HCT116 (cell line): Measurements from ENCODE around the gene MED13L. TPM values are rescaled to one million over a fixed set of nuclear protein-coding genes. Genes with fewer than 3 reads are reported as not detected.

Source experiments
- ATAC-seq: fragments of 200-7000 bp; cut with Tn5 transposase; 2 replicates; pipeline ENCODE4 v1.9.1; 2020; ENCODE audit warnings: mild to moderate bottlenecking, moderate library complexity
- BruUV-seq: library from RNA; stranded (reverse); fragments of 400-500 nt; replicated peaks from 2 replicates; lab custom pipeline; 2021; lab: Mats Ljungman, UMichigan
- CTCF ChIA-PET: fragments of 300-600 bp; sonication (Branson Sonifier 250); formaldehyde crosslinking; loops from one replicate; lab custom pipeline; 2021; ENCODE audit warnings: antibody characterized with exemption; lab: Charles Lee
- POLR2A ChIA-PET: fragments of 300-600, 350-600 bp; sonication (Branson Sonifier 250); formaldehyde crosslinking; loops from one replicate; lab custom pipeline; 2021; ENCODE audit warnings: antibody characterized with exemption; lab: Charles Lee
- RAD21 ChIA-PET, 2 experiments: fragments of 300-600 bp; sonication (Branson Sonifier 250); formaldehyde crosslinking; loops; one replicate each; lab custom pipeline; 2023; ENCODE audit warnings: low total read pairs in 2 of 2; ENCODE audit not compliant: uncharacterized antibody in 2 of 2, unreplicated experiment in 2 of 2, low non-redundant PET in 1 of 2; lab: Charles Lee
- DNase-seq: peaks from one replicate; pipeline ENCODE4 v3.0.0-alpha.2; 2010; ENCODE audit warnings: low read depth, low spot score
- H2AFZ ChIP-seq: fragments of 200-600 bp; shearing (Covaris generic), sonication (generic); 2 replicates; pipeline ENCODE4 v1.6.1; 2017; ENCODE audit warnings: low read depth, mixed run types, mixed read lengths, antibody characterized with exemption, low read length; ENCODE audit not compliant: poor library complexity, severe bottlenecking
- H3K27ac ChIP-seq: 2 replicates; pipeline ENCODE4 v1.5.1; 2012; ENCODE audit warnings: low read depth, low read length
- H3K27me3 ChIP-seq: fragments of 200-600 bp; sonication (generic); 2 replicates; pipeline ENCODE4 v1.6.1; 2016; ENCODE audit warnings: mixed run types, low read length, mixed read lengths; ENCODE audit not compliant: insufficient read depth
- H3K36me3 ChIP-seq, 2 experiments: fragments of 200-500 bp in 1 of 2; fragments of 200-600 bp in 1 of 2; sonication (Bioruptor generic) in 1 of 2; sonication (generic) in 1 of 2; 2 replicates each; pipeline versions ENCODE4 v1.5.1 to v1.6.1; 2014 to 2016; ENCODE audit warnings: low read length in 2 of 2, inconsistent platforms in 1 of 2, mixed read lengths in 1 of 2, mixed run types in 1 of 2; ENCODE audit not compliant: insufficient read depth in 2 of 2, control insufficient read depth in 1 of 2
- H3K4me1 ChIP-seq, 2 experiments: fragments of 200-600 bp in 1 of 2; sonication (generic) in 1 of 2; 2 replicates each; pipeline versions ENCODE4 v1.5.1 to v1.6.1; 2012 to 2017; ENCODE audit warnings: low read length in 2 of 2, inconsistent platforms in 1 of 2, mild to moderate bottlenecking in 1 of 2, mixed read lengths in 1 of 2, mixed run types in 1 of 2, moderate library complexity in 1 of 2; ENCODE audit not compliant: insufficient read depth in 2 of 2, control insufficient read depth in 1 of 2
- H3K4me2 ChIP-seq: fragments of 200-600 bp; sonication (generic); 2 replicates; pipeline ENCODE4 v1.6.1; 2017; ENCODE audit warnings: mixed run types, low read length, mixed read lengths
- H3K4me3 ChIP-seq, 2 experiments: fragments of 200-600 bp in 1 of 2; sonication (generic) in 1 of 2; replicated peaks in 1 of 2; 2 replicates each; pipeline ENCODE4 v1.5.1; 2011 to 2016; ENCODE audit warnings: low read length in 2 of 2, control low read depth in 1 of 2, low read depth in 1 of 2, mild to moderate bottlenecking in 1 of 2, mixed read lengths in 1 of 2, mixed run types in 1 of 2
- H3K79me2 ChIP-seq: fragments of 200-600 bp; sonication (generic); 2 replicates; pipeline ENCODE4 v1.6.1; 2017; ENCODE audit warnings: mild to moderate bottlenecking, mixed run types, low read length, moderate library complexity, mixed read lengths; ENCODE audit not compliant: insufficient read depth
- H3K9ac ChIP-seq: fragments of 200-600 bp; sonication (generic); 2 replicates; pipeline ENCODE4 v1.6.1; 2016; ENCODE audit warnings: low read length, mixed read lengths
- H3K9me2 ChIP-seq: fragments of 200-600 bp; sonication (generic), shearing (Covaris generic); 2 replicates; pipeline ENCODE4 v1.6.1; 2017; ENCODE audit warnings: mixed run types, mild to moderate bottlenecking, moderate library complexity; ENCODE audit not compliant: insufficient read depth
- H3K9me3 ChIP-seq, 2 experiments: fragments of 200-500 bp in 1 of 2; fragments of 200-600 bp in 1 of 2; sonication (Bioruptor generic) in 1 of 2; sonication (generic) in 1 of 2; 2 replicates each; pipeline ENCODE4 v1.6.1; 2014 to 2017; ENCODE audit warnings: low read length in 2 of 2, mixed read lengths in 2 of 2, inconsistent platforms in 1 of 2, low read depth in 1 of 2, mild to moderate bottlenecking in 1 of 2, mixed run types in 1 of 2, moderate library complexity in 1 of 2; ENCODE audit not compliant: control insufficient read depth in 1 of 2, insufficient read depth in 1 of 2
- H4K20me1 ChIP-seq: fragments of 200-600 bp; sonication (generic), shearing (Covaris generic); 2 replicates; pipeline ENCODE4 v1.6.1; 2017; ENCODE audit warnings: mixed run types, mild to moderate bottlenecking, moderate library complexity; ENCODE audit not compliant: insufficient read depth
- ATF3 ChIP-seq: IDR thresholded peaks from 2 replicates; pipeline ENCODE4 v1.6.1; 2012
- ELF1 ChIP-seq: IDR thresholded peaks from 2 replicates; pipeline ENCODE4 v1.6.1; 2012; ENCODE audit warnings: low read depth, borderline replicate concordance
- JUND ChIP-seq: IDR thresholded peaks from 2 replicates; pipeline ENCODE4 v1.6.1; 2012
- POLR2A ChIP-seq: IDR thresholded peaks from 2 replicates; pipeline ENCODE4 v1.7.0; 2011; ENCODE audit warnings: borderline replicate concordance; ENCODE audit not compliant: insufficient read depth, insufficient read length; ENCODE audit errors: extremely low read depth
- POLR2AphosphoS5 ChIP-seq: IDR thresholded peaks from 2 replicates; pipeline ENCODE4 v1.6.1; 2011; ENCODE audit warnings: mild to moderate bottlenecking, low read depth, low read length, moderate library complexity
- RAD21 ChIP-seq: IDR thresholded peaks from 2 replicates; pipeline ENCODE4 v1.6.1; 2012; ENCODE audit warnings: low read depth, mild to moderate bottlenecking
- REST ChIP-seq: IDR thresholded peaks from 2 replicates; pipeline ENCODE4 v1.6.1; 2012; ENCODE audit warnings: low read depth
- SP1 ChIP-seq: IDR thresholded peaks from 2 replicates; pipeline ENCODE4 v1.6.1; 2012; ENCODE audit warnings: low read depth
- TCF7L2 ChIP-seq: IDR thresholded peaks from 2 replicates; pipeline ENCODE4 v1.7.0; 2011; ENCODE audit warnings: borderline replicate concordance, inconsistent platforms; ENCODE audit not compliant: insufficient read depth, insufficient read length; ENCODE audit errors: extremely low read depth
- YY1 ChIP-seq: IDR thresholded peaks from 2 replicates; pipeline ENCODE4 v1.6.1; 2011; ENCODE audit warnings: low read length, low read depth, moderate library complexity, mild to moderate bottlenecking; ENCODE audit not compliant: insufficient replicate concordance; ENCODE audit errors: extremely low read depth
- ZFX ChIP-seq: fragments of 450-650 bp; IDR thresholded peaks from 2 replicates; pipeline ENCODE4 v1.6.1; 2017
- ZNF274 ChIP-seq: fragments of 200-500 bp; sonication (Bioruptor generic); IDR thresholded peaks from 2 replicates; pipeline ENCODE4 v1.6.1; 2014; ENCODE audit warnings: mild to moderate bottlenecking, low read depth, low read length, inconsistent platforms
- intact Hi-C: fragments of 100-400 bp; cut with micrococcal nuclease; formaldehyde crosslinking; loops from 2 replicates; pipeline ENCODE4 v1.10.0; 2022
- total RNA-seq: library from RNA; stranded (reverse); gene quantifications from one replicate; pipeline ENCODE4 v1.2.1, GENCODE V29; 2021; ENCODE audit not compliant: unreplicated experiment
- TF ChIP-seq, protein P1 (sequence below): IDR thresholded peaks from 2 replicates; pipeline ENCODE4 v1.6.1; 2011; ENCODE audit warnings: mild to moderate bottlenecking, low read length, moderate library complexity; ENCODE audit not compliant: insufficient replicate concordance; ENCODE audit errors: extremely low read depth
- TF ChIP-seq, protein P2 (sequence below), 3 experiments: fragments of 200-600 bp in 1 of 3; sonication (generic) in 1 of 3; IDR thresholded peaks in 2 of 3; conservative IDR thresholded peaks in 1 of 3; 2 replicates each; pipeline ENCODE4 v1.5.1; 2012 to 2017; ENCODE audit warnings: low read depth in 2 of 3, low read length in 2 of 3, antibody characterized with exemption in 1 of 3, borderline replicate concordance in 1 of 3, control low read depth in 1 of 3, mild to moderate bottlenecking in 1 of 3, mixed read lengths in 1 of 3, mixed run types in 1 of 3, moderate library complexity in 1 of 3; ENCODE audit not compliant: insufficient read depth in 1 of 3

The MED13L gene
- total RNA-seq, 1 experiment from 2014 or later, result 176 TPM

DNA sequence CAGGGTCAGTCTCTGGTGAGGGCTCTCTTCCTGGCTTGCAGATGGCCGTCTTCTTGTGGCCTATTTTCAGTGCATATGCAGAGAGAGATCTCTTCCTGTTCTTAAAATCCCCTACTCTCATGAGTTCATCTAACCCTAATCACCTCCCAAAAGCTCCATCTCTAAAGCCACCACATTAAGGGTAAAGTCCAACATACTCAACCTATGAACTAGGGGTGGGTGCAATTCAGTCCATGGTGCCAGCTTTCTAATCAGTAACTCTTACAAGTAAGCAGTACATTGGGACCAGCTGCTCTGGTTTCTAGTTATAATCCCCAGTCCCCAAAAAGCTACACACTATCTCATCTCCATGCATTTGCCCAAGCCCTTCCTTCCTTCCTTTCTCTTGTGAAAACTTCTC, 365.1 kb downstream of the MED13L start (continued):
- TF ChIP-seq YY1 (no peak), POLR2A (no peak), ZFX (no peak), POLR2AphosphoS5 (no peak)
- TF ChIP-seq, protein P1, sequence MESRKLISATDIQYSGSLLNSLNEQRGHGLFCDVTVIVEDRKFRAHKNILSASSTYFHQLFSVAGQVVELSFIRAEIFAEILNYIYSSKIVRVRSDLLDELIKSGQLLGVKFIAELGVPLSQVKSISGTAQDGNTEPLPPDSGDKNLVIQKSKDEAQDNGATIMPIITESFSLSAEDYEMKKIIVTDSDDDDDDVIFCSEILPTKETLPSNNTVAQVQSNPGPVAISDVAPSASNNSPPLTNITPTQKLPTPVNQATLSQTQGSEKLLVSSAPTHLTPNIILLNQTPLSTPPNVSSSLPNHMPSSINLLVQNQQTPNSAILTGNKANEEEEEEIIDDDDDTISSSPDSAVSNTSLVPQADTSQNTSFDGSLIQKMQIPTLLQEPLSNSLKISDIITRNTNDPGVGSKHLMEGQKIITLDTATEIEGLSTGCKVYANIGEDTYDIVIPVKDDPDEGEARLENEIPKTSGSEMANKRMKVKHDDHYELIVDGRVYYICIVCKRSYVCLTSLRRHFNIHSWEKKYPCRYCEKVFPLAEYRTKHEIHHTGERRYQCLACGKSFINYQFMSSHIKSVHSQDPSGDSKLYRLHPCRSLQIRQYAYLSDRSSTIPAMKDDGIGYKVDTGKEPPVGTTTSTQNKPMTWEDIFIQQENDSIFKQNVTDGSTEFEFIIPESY, result no peak

DNA sequence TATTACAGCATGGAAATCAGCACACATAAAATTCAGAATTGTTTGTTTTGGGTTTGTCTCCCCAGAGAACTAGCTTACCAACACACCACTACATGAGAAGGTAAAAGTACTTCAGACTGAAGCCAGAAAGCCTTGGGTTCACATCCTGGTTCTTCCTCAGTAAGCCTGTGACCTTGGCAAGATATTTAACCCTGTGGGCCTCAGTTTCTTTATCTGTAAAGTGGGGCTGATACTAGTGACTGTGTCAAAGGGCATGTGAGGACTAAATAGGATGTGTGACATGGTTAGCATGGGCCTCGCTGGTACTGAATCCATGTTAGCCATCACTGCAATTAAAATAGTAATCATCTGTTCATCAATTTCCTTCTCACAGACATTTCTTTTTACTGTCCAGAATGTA, 366.1 kb downstream of the MED13L start:
- H3K4me2 ChIP-seq, result no peak overlapping the region
- H3K79me2 ChIP-seq, result no peaks in the 10 kb centered on the region
- CTCF ChIA-PET, result no interaction called here
- BruUV-seq, result no TSS peak
- intact Hi-C loops, result no loop called here
- H4K20me1 ChIP-seq, result no peaks in the 10 kb centered on the region
- H3K36me3 ChIP-seq, result no peaks in the 10 kb centered on the region
- H3K27ac ChIP-seq, result no peak overlapping the region
- RAD21 ChIA-PET, result no interaction called here
- ATAC-seq (no peak), DNase-seq (no peak)
- TF ChIP-seq RAD21 (no peak), REST (no peak), SP1 (no peak), JUND (no peak), ZNF274 (no peak), ATF3 (no peak), TCF7L2 (no peak), ELF1 (no peak)
- TF ChIP-seq, protein P2, sequence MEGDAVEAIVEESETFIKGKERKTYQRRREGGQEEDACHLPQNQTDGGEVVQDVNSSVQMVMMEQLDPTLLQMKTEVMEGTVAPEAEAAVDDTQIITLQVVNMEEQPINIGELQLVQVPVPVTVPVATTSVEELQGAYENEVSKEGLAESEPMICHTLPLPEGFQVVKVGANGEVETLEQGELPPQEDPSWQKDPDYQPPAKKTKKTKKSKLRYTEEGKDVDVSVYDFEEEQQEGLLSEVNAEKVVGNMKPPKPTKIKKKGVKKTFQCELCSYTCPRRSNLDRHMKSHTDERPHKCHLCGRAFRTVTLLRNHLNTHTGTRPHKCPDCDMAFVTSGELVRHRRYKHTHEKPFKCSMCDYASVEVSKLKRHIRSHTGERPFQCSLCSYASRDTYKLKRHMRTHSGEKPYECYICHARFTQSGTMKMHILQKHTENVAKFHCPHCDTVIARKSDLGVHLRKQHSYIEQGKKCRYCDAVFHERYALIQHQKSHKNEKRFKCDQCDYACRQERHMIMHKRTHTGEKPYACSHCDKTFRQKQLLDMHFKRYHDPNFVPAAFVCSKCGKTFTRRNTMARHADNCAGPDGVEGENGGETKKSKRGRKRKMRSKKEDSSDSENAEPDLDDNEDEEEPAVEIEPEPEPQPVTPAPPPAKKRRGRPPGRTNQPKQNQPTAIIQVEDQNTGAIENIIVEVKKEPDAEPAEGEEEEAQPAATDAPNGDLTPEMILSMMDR (IDR thresholded peaks at IDR 0.05 in 2 of 3, conservative IDR thresholded peaks at IDR 0.05 in 1 of 3; ENCODE audit: borderline replicate concordance in 1 of 3, insufficient read depth in 1 of 3, low read depth in 2 of 3, low read length in 2 of 3), result no peak
- no peaks in the 10 kb centered on the region for H3K9me3 ChIP-seq
- POLR2A ChIA-PET, result no interaction called here
- H3K27me3 ChIP-seq, result no peaks in the 10 kb centered on the region
- H2AFZ ChIP-seq, result no peak overlapping the region
- H3K9me2 ChIP-seq, result no peaks in the 10 kb centered on the region
- no peak overlapping the region for H3K4me3 ChIP-seq
- H3K4me1 ChIP-seq, result no peaks in the 10 kb centered on the region
- H3K9ac ChIP-seq, result no peak overlapping the region
